Medulla oblongata (tissue), 1 donor: ENCODE data around the gene IRX4.
"Not testable (repeated sequence)": the region's sequence is repeated elsewhere in the genome, so short reads cannot be mapped to it uniquely, and the experiment has no call there.

Experiments
- DNase-seq: peaks from one replicate; pipeline ENCODE4 v3.0.0-alpha.2; 2015; ENCODE audit errors: extremely low spot score

IRX4 gene

DNA sequence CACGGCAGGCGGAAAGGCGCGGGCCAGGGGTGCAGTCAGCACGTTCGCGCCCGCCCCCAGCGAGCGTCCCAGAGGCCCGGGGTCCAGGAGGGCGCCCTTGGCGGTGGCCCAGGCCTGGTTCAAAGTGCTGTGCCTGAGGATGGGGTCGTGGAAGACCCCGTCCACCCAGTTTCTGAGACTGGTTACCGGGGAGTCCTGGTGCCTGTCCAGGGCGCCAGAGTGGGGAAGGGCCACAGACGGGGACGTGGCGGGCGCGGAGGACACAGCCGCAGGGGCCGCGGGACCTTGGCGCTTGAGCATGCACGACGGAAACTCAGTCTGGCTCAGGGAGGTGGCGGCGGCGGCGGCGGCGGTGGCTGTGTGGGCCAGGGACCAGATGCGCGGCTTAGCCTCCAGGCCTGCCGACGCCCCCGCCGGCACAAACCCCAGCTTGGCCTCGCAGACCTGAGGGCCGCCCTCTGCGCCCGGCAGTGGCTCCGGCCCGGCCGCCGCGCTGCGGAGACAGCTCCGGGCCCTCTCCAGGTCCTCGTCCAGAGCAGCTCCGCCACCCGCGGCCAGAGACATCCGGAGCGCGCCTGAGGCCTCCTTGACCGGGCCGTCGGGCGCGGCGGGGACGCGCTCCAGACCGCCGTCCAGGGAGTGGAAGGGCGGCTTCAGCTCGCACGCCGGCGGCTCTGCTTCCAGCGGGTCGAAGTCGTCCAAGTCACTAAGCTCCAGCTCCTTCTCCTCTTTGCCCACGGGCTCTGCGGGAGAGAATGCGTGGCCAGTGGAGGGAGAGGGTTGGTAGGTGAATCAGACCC is 4.5 kb downstream of the IRX4 start:
- DNase-seq: no peak

DNA sequence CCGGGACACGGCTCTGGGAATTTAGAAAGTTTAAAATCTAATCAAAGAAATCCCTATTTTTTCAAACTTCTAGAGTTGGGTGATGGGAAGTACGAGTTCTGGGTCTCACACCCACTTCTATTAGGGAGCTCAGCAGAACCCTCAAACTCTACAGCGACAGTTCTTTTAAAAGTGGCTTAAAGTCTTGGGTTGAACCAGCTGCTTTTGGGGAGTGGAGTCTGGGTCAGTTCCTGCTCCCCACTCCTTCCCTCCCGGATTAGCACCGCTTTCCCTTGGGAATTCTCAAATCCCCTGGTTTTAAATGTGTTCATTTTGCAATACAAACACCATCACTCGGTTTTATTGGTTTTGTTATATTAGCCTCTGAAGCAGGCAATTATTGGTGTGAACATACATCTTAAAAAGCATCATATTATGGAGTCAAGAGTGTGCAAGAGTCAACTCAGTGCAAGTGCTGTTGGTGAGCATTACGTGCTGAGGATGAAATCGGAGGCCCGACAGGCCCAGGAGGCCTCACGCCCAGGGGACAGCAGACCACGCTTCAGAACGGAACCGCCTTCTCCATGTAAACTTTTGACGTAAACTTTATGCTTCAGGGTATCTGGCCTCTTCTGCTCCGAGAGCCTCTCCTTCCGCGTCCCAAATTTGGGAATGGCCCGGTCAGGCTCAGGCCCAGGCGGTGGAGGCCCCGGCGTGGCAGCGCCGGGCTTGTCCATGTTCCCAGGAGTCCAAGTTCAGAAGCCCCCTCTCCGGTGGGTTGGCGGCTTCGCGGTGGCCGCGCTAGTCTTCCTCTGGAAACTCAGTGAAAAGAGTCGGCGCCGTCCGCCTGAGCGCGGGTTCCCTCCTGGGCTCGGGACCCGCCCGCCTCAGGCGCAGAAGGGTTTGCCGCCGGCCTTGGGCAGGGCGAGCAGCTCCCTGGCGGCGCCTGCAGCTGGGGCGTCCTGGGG is 5.3 kb downstream of the IRX4 start:
- no peak for DNase-seq

DNA sequence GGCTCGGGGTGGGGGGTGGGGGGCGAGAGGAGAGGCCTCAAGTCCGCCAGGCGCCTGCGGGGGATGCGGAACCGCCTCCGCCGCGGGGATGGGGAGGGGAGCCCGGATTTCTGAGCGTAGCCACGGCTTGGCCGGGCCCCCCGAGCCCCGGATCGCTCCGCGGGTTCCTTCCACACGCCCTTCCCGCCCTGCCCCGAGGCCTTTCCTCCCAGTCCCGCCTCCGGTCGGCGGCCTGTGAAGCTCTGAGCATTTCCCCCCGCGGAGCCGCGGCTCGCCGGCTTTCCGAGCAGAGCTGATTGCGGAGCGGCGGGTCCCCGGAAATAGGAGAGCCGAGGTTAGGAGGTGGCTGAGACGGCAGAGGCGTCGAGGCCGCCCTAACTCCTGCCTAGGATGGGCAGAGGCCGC is 6.1 kb downstream of the IRX4 start:
- no peak for DNase-seq

DNA sequence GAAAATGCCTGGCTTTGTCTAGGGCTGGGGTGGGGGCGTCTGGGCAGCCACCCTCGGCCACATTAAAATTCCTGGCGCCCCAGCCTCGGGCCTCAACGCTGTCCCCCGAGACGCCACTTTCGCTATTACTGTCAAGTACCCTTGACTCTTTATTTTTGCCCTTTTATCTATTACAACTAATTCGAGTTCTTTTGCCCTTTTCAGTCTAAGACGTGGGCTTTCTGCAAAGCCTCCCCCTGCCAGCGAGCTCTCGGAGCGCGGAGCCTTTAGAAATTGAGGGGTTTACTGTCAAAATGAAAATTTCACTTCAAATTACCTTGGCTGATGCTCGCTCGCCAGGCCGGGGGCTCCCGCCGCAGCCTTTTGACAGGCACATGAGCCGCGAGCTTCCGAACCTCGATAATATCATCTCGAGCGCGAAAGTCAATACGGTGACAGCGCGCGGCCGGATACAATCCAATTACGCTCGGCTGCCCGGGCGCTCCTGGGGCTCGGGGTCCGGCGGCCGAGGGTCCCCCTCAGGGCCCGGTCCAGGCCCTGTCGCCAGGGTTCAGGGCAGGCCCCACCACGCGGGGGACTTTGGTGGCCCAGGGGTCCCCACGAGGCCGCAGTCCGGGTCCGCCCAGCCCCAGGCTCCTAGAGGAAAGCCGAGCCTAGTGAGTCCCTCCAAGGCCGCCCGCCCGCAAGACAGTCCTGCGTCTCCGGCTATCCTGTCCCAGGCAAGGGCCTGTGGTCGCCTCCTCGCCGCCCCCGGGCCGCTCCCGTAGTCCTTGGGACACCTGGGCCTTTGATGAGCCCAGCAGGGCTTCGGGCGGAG is 6.7 kb downstream of the IRX4 start:
- DNase-seq: no peak

DNA sequence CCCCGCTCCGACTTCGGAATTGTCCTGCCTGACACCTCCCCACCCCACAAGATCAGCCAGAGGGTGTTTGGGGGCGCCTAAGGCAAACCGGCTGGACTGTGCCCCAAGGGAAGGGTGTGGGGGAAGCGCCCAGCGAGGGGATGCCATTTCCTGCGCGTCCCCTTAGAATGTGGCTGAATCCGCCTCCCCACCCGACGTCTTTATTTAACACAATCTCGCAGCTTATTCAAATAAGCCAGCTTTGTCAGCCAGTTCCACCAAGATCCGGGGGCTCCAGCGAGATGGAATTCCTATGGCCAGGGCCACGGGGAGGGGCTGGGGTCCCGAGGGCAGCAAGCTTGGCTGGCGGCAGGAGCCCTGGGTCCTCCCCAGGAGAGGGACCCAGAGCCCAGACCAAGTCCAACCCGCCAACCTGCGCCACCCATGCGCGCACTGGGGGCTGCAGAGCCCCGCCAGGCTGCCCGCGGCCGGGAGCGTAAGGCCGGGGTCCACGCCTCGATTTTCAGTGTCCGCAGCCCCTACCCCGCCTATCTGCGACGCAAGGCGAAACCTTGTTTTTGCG is 7.4 kb downstream of the IRX4 start:
- DNase-seq: no peak

DNA sequence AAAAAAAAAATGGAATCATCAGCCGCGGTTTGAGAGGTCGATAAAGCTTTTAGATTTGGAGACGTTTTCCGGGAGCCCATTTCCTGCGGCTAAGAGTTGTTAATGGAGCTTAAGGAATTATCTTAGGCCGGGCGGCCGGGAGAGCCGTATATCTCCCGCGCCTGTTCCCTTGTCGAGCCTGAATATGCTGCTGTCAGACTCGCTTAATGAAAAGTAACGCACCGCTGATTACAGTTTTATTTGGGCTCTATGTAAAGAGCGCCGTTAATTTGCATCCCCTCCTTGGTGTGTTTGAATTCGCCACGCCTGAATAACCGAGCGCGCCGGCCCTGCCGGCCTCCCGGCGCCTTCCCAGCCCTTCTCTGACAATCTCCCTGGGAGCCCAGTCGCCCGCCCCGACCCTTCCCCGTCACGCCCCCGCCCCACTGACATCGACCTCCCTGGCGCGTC is 7.9 kb downstream of the IRX4 start:
- DNase-seq: no peak

DNA sequence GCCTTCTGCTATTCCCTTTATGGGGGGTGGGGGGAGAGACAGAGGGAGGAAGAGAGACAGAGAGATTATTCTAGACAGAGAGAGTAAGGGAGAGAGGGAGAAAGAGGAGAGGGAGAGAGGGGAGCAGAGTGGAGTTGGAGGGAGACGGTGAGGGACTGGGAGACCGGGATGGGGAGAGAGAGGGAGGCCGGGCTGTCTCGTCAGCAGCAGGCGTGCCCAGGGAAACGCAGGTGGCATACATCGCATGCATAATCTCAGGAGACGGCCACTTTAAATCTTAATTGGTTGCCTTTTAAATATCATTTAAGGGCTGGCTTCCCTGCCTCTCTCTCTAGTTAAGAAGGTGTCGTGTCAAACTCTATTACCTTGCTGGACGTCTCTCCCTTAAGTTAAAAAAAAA is 8.4 kb downstream of the IRX4 start:
- DNase-seq: no peak

DNA sequence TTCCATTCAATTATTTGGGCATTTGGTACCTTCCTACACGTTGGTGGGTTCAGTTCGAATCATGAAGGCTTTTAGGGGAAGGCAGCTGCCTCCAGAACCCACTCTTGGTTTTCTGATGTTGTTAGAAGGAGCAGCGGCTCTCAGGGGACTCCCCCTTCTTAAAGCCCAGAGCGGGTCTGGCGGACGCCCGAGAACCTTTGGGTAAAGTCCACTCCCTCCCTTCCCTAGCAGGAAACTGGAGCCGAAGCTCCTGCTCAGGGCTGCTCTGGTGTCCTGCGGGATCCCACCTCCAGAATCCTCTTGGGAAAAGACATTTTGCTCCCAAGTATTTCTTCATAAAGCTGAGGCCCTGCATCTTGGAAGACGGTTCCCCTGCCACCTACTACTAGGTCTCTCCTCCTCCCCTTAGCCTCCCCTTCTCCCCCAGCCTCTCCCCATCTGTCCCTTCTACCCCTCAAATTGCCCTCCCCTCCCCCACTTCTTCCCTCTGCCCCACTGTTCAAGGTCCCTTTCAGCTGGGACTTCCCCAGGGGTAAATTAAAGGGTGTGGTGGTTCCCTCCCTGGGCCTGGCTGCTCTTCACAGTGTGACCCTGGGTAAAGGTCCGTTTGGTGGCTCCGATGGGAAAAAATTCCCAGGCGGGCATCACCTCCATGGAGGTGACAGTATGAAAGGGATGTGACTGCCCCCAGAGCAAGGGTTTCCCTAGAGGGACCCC is 9.3 kb downstream of the IRX4 start:
- no peak for DNase-seq

DNA sequence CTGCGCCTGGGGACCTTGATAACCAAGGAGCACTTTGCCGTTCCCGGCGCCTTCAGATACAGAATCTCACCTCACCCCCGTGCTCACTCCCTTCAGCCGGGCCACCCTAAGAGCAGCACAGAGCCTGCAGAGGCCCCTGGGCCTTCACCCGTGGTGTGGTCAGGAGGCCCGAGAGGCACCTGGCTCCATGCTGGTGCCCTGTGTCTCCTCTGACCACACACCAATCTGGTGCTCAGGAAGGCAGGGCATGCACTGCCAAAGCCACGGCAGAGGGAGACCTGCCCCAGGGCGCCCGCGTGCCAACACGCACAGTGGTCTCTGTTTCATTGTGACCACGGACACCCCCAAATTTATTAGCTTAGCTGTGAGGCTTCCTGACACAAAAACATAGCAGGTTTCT is 11.3 kb downstream of the IRX4 start:
- DNase-seq: no peak

DNA sequence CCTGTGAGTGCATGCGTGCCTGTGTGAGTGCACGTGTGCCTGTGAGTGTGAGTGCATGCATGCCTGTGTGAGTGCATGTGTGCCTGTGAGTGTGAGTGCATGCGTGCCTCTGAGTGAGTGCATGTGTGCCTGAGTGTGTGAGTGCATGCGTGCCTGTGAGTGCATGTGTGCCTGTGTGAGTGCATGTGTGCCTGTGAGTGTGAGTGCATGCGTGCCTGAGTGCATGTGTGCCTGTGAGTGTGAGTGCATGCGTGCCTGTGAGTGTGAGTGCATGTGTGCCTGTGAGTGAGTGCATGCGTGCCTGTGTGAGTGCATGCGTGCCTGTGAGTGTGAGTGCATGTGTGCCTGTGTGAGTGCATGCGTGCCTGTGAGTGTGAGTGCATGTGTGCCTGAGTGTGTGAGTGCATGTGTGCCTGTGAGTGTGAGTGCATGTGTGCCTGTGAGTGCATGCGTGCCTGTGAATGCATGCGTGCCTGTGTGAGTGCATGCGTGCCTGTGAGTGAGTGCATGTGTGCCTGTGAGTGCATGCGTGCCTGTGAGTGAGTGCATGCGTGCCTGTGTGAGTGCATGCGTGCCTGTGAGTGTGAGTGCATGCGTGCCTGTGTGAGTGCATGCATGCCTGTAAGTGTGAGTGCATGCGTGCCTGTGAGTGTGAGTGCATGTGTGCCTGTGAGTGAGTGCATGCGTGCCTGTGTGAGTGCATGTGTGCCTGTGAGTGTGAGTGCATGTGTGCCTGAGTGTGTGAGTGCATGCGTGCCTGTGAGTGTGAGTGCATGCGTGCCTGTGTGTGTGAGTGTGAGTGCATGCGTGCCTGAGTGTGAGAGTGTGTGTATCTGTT is 12.1 kb downstream of the IRX4 start:
- DNase-seq: not testable (repeated sequence)

DNA sequence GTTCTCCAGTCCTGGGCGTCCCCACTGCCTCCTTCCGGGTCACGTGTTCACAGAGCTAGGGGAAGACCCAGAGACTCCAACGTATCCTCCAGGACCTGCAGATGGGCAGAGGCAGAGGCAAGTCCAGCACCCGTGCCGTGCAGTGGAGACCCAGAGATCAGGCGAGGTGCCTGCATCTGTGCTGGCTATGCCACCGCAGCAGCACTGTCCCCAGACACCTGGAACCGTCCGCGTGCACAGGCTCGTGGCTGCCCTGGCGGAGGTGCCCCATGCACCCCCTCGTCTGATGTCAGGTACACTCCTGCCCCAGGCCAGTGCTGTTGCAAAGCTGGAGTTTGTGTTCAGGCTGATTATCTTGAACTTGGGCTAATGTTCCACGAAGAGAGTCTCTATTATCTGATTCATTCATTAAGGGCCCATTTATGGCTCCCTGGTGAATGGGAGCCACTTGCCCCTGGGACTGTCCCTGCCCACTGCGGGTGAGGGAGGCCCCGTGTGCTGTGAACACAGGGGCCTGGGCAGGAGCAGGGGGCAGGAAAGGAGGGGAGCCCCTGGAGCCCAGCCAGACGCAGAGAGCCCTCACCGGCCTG is 13.7 kb downstream of the IRX4 start:
- DNase-seq: no peak

DNA sequence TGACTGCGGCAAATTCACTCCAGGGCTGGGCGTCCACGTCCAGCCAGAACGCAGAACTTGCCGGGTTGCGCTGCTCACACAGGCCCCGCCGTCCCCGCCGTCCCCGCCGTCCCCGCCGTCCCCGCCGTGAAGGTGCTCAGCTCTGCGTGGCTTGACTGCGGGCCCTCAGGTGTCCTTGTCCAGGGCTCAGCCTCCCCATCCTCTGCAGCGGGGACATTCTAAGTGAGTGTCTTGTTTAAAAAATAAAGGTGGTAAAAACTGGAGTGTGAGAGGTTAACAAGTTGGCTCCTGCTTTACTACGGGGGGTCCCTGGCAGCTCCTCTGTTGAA is 14.9 kb downstream of the IRX4 start:
- no peak for DNase-seq

DNA sequence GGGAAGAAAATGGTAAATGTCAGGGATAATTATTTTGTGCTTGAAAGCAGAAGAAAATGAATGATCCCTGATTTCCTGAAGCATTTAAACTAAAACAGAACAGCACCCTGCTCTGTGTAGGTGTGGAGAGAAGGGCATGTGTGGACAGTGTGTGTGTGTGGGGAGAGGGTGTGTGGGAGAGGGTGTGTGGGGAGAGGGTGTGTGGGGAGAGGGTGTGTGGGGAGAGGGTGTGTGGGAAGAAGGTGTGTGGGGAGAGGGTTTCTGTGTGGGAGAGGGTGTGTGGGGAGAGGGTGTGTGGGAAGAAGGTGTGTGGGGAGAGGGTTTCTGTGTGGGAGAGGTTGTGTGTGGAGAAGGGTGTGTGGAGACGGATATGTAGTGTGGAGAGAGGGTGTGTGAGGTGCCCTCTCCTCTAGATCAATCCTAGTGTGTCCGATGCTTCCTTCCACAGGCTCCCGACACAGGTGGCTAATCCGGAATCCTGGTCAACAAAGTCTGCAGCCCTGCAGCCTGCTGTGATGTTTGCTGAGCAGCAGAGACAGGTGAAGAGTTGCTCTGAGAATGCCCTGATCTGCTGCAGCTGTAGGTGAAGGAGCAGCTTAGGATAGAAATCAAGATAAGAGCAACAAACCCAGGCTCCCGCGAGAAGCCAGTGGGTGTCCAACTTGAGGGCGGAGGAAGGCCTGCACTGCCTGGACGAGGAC is 15.5 kb downstream of the IRX4 start:
- DNase-seq: no peak

DNA sequence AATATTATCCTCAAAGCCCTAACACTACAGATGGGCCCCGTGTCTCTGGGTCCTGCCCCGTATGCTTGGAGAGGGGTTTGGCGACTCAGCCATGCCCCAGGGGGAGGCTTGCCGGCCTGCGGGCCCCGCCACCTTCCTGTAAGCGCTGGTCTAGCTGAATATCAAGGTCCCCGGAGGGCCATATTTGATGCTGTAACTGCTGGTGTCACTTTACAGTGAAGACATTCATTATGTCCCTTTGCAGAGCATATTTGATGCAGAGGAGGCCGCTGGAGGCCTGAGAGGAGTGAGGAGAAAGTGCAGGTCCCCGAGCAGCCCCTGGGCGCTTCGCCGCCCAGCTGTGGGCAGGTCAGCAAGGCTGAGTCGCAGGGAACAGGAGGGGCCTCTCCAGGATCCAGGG is 16.8 kb downstream of the IRX4 start:
- no peak for DNase-seq

DNA sequence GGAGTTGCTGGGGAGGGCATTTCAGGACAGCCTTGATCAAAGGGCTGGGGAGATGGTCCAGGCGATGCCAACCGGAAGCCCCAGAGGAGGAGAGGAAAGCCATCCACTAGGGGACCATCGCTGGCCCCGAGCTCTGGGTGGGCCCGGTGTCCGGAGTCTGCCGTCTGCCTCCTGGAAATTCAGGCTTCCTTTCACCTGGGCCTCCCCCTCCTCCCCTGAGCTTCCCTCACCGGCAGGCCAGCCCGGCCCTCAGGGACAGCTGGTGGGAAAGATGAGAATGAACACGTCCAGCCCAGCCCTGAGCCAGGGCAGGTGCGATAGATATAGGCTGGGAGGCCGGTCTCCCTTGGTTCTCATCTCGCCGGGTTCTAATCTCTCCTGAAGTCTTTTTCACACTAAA is 17.2 kb downstream of the IRX4 start:
- no peak for DNase-seq

DNA sequence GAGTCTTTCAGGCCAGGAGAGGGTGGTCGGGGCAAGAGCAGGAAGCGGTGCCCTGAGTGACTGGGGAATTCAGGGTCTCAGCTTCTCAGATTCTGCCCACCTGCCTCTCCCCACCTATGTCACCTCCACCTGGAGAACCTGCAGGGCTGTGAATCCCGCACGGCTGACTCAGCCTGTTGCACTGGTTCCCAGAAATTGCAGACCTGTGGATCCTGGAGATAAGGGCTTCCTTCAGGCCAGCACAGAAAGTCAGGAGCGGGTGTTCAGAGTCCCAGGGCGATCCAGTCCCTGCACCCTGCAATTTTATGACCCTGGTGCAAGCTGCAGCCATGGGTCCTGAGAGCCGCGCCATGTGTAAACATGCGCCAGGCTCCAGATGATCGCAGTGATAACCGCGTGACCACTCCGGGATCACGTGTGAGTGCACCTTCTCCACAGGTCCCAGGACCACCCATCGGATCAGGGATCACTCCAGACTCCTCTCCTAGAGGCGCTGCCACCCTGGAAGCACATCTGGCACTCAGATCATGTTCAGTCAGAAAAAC is 17.8 kb downstream of the IRX4 start:
- no peak for DNase-seq

DNA sequence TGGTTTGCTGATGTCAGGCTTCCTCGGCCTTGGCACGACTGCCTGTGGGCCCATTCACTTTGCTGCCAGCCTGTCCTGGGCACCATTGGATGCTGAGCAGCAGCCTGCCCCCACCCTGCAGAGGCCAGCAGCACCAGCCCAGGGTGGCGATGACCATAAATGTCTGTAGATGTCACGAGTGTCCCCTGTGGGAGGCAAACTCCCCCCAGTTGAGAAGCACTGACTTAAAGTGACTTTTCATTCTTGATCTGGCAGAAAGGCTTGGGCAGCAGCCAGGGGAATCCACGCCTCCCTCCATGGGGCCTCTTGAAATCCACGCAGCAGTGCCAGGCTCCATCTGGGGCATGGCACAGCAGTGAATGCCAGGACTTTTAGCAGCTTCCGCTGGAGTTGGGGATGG is 21.8 kb downstream of the IRX4 start:
- DNase-seq: peak; percentile 65

DNA sequence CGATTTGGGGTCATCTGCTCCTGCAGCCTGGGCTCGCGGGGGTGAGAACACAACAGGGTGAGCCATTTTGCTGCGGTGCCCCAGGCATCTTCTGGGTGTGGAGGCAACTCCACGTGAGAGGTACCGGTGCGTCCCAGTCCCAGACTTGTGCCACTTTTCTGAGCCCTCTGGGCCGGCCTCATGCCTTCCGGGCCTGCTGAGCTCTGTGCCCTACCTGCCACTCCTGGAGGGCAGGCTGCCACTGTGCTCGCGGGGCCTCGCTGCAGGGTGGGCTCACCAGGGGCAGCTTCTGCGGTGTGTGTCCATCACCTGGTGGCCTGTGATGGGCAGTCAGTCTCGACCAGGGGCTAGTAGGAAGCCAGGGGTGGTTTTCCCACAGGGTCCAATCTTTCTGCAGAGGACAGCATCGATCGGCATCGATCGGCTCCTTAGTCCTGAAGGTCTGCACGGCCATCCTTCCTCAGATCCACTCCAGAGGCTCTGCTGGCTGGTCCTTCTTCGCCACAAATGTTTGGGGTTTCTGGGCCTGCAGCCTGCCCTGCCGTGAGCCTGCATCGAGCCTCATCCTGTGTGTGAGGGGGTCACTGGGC is 22.6 kb downstream of the IRX4 start:
- DNase-seq: no peak

DNA sequence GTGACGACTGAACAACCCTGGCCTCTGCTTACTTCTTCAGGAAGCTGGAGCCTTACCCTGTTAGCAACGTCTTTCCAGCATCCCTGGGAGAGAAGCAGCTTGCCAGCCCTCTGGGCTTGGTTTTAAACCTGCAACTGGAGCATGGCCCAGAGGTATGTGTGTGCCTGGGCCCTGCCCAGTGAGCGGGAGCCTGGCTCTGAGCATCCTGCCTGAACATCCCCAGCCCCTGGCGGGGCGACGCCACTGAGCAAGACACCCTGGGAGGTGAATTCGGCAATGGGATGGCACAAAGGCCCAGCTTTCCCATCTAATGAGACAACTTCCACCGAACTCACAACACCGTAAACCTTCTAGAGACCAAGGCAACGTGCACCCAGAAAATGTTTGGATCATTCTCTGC is 23.6 kb downstream of the IRX4 start:
- DNase-seq: no peak
